ENCODE measurements around the gene PRC1.
A peak's percentile ranks its signal among the peaks of the same experiment; 100 is the strongest.

Gene PRC1

DNA sequence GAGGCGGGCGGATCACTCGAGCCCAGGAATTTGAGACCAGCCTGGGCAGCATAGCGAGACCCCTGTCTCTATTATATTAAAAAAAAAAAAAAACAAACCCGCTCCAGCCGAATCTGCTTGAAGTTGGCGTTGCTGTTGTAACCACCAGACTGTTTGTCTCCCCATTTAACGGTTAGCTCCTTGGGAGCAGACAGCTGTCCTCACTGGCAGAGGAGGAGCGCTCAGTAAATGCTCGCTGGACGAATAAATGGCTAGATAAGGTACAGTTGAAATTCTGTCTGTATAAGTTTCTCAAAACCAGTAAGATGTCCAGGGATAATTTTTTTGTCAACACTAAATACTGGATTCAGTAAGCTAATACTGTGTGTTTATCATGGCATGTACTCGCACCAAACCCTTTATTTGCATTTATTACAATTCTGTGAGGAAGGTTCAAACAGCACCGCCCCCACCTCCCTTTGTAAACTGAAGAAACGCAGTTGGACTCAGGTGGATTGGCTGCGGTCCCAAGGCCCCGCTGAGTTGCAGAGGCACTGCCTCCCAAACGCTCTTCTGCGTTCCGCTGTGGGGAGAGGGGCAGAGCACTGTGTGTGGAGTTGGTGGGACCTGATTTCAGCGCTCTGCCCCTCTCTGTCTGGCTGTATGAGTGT, 38.6 kb downstream of the PRC1 start:
- no peak for DNase-seq (ENCODE audit: low read depth)

DNA sequence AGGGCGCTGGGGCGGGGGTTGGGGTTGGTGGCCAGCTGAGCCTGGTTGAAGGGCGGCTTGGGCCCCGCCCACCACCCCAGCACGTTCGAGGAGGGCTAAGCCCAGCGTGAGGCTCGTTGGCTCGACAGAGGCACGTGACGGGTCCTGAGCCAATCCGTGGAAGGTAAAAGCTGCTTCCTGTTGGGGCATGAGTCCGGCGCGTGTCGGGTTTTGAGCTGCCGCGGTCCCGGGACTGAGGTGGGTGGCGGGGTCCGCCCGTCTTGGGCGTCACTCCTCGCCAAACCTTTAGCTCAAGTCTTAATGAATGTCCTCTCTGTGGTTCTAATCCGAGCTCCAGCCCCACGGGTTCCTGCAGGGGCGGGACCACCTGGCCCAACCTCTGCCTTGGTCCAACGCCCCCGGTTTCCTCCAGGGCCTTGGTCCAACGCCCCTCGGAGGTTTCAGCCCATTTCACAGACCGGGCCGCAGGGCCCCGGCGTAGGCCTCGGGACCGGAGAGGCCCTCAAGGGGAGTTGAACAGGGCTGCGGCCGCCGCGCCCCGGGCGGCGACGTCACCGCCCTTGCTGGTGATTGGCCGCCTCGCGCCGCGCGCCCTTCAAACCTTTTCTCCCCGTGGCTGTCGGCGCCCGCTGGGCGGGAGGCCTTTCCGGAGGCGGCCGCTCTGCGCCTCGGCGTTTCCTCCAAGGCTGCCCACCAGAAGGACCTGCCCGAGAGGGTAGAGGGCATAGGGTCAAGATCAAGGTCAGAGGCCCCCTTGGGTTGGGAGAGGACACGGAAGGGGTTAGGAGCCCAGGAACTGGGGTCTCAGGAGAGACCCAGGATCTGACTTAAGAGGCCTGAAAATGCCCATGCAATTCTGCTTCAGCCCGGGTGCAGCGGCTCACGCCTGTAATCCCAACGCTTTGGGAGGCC, 39.4 kb downstream of the PRC1 start, which contains the start of gene RCCD1:
TSS of gene RCCD1 (plus strand) at position 173 of the 912 bp plus-strand sequence. CDS start 1,851 bp downstream, outside the sequence.
- DNase-seq (ENCODE audit: low read depth), result peak; percentile 97

DNA sequence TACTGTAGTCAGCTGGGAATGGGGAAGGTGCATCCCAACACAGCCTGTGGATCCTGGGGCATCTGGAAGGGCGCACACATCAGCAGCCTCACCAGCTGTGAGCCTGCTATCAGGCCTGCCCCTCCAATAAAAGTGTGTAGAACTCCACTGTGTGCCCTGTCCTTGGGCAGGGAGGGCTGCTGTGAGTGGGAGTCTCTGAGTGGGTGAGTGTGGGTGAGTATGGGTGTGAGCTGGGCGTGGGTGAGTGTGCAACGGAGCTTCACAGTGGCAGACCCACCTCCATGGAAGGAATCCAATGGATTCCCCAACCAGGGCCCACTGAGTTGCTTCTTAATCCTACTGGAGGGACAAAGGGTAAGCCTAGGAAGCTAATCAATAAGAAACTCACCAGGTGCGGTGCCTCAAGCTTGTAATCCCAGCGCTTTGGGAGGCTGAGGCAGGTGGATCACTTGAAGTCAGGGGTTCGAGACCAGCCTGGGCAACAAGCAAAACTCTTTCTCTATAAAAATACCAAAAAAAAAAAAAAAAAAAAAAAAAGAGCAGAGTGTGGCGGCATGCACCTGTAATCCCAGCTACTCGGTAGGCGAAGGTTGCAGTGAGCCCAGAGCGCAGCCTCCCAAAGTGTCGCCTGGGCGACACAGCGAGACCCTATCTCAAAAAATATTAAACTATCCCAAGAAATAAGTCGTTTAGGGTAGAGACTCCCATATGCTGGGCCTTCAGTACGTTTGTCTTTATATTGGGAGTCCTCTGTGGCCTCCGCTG, 40.2 kb downstream of the PRC1 start:
- no peak for DNase-seq (ENCODE audit: low read depth)

DNA sequence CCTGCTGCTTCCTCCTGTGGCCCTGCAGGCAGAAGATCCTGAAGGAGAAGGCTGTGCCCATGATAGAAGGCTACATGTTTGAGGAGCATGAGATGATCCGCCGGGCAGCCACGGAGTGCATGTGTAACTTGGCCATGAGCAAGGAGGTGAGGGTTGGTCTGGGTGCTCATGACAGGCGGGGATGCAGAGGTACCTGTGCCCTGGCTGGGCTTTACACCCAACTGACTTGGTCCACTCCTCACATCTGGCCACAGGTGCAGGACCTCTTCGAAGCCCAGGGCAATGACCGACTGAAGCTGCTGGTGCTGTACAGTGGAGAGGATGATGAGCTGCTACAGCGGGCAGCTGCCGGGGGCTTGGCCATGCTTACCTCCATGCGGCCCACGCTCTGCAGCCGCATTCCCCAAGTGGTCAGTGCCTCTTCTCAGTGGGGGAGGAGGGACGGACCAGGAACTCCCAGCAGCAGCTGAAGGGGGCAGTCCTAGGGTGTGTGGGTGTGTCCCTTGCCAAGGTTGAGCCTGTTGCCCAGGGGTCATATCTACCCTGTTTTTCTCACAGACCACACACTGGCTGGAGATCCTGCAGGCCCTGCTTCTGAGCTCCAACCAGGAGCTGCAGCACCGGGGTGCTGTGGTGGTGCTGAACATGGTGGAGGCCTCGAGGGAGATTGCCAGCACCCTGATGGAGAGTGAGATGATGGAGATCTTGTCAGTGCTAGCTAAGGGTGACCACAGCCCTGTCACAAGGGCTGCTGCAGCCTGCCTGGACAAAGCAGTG, 41.2 kb downstream of the PRC1 start:
- DNase-seq (ENCODE audit: low read depth), result no peak

DNA sequence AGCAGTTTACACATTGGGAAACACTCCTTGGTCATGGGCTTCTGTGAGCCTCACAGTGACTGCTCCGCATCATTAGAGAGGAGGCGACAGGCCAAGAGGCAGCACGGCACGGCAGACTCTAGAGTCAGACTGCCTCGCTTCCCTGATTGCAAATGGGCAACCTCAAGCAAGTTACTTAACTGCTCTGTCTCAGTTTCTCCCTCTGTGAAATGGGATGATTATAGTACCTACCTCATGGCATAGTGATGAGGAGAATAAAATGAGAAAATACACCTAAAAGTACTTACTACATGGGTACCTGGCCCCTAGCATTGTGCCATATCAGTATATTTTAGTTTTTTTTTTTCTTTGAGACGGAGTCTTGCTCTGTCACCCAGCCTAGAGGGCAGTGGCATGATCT, 43.7 kb downstream of the PRC1 start:
- no peak for DNase-seq (ENCODE audit: low read depth)

DNA sequence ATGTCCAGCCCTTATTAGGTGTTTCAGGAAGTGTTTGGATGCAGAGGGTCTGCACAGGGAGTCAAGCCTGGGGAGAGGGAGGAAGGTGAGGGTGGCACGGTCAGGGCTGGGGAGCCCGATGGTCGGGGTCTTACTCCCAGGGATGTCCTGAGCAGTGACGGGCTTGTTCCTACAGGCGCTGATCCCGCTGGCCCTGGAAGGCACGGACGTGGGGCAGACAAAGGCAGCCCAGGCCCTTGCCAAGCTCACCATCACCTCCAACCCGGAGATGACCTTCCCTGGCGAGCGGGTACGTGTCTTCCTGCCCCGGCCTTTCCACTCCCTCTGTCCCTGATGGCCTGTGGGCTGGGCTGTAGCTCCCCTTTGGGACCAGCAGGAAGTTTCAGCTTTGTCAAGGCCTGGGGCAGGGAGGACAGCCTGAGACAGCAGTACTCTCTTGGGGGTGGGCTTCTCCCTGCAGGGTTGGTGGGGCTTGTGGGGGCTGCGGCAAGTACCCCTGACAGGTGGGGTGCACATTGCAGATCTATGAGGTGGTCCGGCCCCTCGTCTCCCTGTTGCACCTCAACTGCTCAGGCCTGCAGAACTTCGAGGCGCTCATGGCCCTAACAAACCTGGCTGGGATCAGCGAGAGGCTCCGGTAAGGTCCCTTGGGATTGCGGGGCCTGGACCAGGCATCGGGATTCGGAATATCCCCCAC, 44.2 kb downstream of the PRC1 start:
- no peak for DNase-seq (ENCODE audit: low read depth)

DNA sequence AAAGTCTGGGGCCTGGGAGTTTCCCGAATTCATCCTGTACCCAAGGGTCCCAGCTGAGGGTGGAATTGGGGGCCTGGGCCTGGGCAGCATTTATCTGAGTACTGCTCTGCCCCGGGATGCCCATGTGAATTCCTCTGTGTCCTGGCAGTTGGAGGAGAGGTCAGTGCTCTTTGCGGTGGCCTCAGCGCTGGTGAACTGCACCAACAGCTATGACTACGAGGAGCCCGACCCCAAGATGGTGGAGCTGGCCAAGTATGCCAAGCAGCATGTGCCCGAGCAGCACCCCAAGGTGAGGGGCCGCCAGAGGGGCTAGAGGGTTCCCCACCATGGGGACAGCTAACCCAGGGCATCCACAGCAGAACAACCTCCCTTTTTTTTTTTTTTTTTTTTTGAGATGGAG, 45.8 kb downstream of the PRC1 start:
- no peak for DNase-seq (ENCODE audit: low read depth)

DNA sequence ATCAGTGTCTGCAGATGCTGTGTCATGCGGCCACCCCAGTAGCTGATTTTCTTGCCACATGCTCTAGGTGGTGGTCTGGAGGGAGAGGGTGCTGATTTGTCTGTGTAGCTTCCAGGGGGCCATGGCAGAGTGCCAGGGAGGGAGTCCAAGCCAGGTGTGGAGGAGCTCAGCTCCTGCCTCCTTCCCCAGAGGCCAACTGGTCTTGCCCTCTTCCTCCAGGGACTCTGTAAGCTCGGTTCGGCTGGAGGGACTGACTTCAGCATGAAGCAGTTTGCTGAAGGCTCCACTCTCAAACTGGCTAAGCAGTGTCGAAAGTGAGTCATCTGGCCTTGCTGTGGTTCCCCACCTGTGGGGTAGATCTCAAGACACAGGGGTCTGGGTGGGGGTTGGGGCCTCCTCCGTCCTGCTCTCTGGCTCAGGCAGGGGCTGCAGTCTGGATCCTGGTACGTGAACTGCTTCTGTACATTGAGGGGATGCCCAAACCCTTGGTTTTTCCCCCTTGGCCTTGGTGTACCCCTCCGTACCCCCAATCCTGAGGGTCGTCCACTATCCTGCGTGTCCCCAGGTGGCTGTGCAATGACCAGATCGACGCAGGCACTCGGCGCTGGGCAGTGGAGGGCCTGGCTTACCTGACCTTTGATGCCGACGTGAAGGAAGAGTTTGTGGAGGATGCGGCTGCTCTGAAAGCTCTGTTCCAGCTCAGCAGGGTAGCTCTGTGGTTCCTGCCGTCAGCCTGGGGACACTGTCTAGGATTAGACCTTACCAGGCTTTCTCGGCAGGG, 46.6 kb downstream of the PRC1 start:
- no peak for DNase-seq (ENCODE audit: low read depth)

DNA sequence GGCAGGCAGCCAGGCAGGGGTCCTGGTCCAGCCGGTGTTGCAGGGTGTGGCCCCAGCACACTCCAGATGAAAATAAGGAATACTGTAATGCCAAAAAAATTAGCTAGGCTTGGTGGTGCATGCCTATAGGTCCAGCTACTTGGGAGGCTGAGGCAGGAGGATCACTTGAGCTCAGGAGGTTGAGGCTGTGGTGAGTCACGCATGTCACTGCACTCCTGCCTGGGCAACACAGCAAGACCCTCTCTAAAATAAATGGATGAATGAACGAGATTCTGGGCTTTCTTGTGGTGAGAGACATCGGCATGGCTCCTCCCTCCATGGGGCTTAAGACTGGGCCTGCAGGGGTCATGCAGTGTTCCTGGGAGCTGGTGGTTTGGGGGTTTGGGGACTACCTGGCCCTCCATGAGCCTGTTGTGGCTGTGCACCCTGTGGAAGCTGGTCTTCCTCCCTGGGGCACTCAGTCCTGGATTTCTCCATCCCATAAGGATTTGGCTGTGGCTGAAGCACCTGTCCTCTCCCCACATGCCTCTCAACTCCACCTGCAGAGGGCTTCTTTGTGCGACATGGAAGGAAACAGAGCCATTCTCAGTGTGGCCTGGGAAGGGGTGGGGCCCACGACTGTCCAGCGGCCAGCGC, 47.3 kb downstream of the PRC1 start:
- no peak for DNase-seq (ENCODE audit: low read depth)

DNA sequence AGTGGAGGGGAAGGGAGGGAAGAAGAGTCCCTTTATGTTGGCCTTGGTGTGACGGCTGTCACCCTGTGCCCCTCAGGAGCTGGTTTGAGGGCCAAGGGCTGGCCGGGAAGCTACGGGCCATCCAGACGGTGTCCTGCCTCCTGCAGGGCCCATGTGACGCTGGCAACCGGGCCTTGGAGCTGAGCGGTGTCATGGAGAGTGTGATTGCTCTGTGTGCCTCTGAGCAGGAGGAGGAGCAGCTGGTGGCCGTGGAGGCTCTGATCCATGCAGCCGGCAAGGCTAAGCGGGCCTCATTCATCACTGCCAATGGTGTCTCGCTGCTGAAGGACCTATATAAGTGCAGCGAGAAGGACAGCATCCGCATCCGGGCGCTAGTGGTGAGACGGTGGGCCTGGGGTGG, 47.8 kb downstream of the PRC1 start:
- DNase-seq (ENCODE audit: low read depth), result no peak

DNA sequence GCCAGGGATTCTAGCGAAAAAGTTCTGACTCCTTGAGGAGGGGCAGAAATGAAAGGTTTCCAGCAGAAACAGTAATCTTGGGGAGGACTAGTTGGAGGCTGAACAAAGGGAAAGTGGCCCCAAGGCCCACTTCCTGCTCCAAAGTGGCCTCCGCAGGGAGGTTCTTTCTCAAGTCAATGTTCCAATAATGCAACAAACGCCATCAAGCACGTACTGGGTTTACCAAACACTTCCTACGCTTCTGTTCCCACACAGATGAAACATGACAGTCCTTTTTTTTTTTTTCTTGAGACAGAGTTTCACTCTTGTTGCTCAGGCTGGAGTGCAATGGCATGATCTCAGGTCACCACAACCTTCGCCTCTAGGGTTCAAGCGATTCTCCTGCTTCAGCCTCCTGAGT, 49.2 kb downstream of the PRC1 start:
- DNase-seq (ENCODE audit: low read depth), result no peak

DNA sequence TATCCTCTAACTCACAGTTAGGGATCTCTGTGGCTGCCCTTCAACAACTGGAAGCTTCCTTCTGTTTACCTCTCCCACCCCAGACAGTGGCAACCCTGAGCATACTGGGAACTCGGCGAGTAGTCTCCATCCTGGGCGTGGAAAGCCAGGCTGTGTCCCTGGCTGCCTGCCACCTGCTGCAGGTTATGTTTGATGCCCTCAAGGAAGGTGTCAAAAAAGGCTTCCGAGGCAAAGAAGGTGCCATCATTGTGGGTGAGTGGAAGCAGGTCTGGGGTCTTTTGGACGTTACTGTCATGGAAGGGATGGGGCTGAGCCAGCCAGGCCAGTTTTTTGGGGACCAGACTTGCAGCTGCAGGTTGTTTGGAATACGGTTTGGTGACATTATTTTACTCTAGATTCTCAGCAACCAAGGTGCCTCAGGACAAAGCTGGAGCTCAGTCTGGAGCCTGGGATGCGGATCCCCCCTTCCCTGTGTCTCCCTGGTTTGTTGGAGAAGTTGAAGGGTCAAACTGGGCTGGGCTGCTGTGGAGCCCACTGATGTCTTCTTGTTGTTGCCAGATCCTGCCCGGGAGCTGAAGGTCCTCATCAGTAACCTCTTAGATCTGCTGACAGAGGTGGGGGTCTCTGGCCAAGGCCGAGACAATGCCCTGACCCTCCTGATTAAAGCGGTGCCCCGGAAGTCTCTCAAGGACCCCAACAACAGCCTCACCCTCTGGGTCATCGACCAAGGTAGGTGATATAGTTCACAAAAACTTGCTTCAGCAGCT, 51.8 kb downstream of the PRC1 start:
- DNase-seq (ENCODE audit: low read depth), result no peak

DNA sequence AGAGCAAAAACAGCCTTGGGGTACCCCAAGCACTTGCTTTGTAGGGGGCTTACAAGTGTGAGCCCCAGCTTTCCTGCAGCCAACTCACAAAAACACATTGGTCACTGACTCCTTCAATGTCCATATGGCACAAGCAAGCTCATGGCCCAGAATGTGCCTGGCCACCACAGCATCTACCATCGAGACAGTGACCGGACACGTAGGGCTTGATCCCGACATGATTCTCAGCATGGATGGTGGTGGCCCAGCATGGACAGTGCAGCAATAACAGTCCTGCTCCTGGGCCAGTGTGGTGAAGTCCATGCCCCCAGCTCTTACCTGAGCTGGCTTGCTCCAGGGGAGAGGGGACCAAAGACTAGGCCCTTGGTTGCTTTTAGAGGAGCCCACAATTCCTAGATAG, 53.3 kb downstream of the PRC1 start:
- no peak for DNase-seq (ENCODE audit: low read depth)

DNA sequence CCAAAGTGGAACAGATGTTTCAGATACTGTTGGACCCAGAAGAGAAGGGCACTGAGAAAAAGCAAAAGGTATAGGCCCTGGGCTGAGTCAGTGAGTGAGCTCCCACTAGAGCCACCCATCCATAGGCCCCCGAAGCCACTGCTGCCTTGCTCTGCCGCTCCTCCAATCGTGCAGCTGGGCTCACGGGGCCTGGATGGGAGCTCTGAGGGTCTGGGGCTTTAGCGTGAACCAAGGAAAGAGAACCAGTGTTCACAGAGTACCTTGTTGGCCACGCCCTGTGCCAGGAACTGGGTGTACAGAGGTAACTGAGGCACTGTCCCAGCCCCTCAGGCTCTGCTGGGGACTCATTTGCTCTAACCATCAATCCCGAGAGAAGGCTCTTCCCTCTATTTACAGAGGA, 54.6 kb downstream of the PRC1 start:
- DNase-seq (ENCODE audit: low read depth), result no peak

DNA sequence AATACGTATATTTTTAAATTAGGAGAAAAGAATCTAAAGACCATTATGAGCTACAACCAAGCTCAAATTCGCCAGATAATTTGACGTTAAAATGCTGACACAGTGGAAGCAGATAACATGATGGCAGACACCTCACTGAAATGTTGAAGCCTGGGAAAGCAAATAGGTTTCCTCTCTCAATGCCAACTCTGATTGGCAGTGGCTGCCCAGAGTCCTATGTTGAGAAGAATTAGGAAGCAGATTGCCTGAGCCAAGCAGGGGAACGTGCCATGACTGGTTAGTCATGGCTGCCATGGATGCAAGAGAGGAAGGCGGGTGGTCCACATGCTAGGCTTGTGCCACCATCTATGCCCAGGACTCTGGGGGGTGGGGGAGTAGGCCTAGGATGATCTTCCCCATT, 56.1 kb downstream of the PRC1 start:
- DNase-seq (ENCODE audit: low read depth), result no peak

DNA sequence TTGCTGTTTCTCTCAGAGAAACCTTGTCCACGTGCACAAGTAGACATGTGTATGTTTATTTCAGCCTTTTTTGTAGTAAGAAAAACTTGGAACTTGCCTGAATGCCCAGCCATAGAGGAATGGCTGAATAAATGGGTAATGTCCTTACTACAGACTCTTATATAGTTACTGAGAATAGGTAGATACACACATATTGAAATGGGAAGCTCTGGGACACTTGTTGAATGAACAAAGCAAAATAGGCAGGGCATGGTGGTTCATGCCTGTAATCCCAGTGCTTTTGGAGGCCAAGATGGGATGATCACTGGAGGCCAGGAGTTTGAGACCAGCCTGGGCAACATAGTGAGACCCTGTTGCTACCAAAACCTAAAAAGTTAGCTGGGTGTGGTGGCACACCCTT, 57.5 kb downstream of the PRC1 start:
- no peak for DNase-seq (ENCODE audit: low read depth)

DNA sequence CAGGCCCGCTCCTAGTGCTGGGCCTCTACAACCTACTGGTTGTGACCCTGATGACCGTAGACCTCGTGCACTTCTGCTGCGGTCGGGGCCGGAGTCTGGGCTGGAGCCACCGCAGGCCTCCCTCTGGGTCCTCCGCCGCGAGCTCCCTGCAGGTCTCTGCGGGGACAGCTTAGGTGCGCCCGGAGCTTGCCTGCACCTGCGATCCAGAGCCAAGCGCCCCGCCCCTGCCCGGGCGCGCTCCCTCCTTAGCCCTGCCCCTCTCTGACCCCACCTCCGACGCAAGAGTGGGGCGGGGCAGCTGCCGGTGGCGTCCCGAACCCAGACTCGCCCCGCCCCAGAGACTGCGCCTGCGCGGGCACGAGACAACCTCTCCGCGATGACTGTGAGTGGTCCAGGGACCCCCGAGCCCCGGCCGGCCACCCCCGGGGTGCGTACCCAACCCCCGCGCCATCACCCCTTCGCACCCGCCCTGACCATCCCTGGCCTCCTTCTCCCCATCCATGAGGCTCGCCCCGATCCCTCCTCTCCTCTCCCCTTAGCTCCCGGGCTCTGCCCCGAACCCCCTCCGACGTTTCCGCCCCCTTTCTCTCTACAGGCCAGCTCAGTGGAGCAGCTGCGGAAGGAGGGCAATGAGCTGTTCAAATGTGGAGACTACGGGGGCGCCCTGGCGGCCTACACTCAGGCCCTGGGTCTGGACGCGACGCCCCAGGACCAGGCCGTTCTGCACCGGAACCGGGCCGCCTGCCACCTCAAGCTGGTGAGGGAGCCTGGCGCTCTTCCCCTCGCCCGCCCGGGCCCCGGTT, 59.2 kb downstream of the PRC1 start, which contains the start of gene UNC45A:
TSS of gene UNC45A (plus strand) at position 337 of the 803 bp plus-strand sequence. CDS start at position 377, 40 bp downstream.
- DNase-seq (ENCODE audit: low read depth), result peak; percentile 78

DNA sequence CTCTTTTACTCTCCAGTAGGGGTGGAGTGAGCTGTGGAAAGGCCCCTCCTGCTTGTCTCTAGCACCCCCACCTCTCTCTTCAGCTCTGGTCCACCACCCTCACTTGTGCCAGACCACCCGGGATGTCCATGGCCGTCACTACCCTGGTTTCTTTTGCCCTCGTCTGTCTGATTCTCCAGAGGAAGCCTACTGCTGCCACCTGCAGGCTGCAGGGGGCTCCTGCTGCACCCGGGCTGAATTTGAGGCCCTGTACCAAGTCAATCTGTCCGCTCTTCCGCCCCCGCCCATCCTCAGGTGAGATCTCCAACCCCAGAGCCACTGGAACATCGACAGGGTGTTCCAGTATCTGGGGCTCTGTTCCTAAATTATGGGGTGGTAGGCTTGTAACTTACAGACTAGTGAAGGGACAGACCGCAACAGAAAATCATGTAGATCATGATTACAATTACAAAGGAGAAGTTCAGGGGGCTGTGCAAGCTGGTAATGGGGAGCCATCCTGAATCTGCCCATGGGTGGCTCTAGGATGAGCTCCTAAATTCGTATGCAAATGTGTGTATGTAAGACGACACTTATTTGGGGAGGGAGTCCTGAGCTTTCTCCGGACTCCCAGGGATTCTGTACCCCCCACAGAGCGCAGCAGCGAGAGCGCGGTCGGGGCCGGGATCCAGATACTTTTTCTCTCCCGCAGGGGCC, 59.9 kb downstream of the PRC1 start:
- peak; percentile 77 for DNase-seq (ENCODE audit: low read depth)
